IPS DF 19.7 (cell line): ENCODE data around the gene KIAA0825.

Experiments
- DNase-seq: peaks from one replicate; pipeline ENCODE4 v3.0.0-alpha.2; 2013; ENCODE audit warnings: low read depth, low spot score

The KIAA0825 gene

DNA sequence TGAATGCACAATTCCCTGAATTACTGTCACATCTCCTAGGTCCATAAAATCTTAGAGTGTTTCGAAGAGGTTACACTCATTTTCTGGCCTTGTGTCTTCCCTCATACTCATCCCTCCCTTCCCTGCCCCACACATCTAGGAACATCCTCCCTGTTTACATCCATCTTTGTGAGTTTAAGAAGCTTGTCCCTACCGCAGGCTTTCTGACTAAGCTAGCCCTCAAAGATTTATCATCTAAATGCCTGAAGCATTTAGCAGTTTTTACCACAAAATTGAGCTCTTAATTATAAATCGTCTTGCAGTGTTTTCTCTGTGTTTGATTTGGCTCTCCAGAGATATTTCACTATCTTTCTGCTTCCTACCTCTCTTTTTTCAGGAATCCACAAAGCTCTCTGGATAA lies 374.8 kb downstream of the KIAA0825 start:
- DNase-seq = no peak

DNA sequence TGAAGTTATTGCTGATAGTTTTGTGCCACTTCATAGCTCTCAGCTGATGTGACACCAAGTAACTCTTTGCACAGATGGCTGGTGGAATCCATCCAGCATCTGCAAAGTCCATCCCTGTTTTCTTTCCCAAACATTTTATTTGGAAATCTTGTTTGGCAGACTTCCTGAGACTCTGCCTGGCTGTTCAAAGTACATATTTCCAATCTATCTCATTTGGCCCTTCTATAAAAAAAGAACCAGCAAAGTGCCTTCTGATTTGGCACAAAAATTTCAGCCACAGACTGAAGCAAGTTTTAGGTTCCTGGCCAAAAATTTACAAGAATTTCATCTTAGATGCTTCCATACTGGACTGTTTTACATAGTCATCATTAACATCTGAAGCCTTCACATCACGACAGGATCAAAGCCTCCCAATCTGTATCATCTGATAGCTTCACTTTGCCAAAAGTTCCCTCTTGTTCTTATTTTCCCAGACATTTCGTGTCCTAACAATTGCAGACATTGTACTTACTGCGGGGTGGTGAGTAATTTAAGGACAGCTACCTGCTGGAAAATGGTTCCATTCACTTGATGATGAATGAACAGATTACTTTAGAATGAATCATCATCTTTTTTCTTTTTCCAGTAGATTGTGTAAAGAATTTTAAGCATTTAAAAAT lies 377.3 kb downstream of the KIAA0825 start:
- DNase-seq = no peak

DNA sequence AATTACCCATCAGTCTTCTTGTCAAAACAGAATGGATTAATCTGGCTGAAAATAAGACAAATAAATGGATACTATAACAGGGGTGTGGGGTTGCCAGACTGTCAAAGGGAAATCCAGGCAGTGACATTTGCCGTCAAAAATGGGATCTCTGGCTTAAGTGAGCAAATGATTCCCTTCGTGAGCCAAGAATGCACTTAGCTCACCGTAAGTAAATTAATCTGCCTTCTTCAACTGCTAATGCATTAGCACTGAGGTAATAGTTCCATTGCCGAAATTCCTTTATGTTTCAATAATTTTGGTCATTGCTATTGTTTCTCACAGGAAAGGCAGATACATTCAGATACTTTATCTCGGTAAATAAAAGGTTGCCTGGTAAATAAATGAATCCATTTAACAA lies 377.8 kb downstream of the KIAA0825 start:
- DNase-seq = no peak

DNA sequence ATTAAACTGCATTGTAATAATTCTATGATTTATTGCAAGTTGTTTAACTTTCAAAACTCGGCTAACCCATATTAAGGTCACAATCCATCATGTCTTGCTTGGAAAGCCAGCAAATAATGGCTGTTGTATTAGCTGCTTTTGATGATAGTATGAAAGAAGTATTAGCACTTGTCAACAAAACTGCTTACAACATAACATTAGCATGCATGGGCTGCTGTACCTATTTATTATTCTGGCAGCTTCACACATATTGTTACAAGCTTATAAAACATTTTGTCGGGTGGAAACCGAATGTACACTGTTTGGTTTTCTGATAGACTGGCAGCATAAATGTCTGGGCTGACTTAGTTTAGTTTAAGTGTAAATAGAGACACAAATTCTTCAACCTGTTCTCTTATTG lies 378.3 kb downstream of the KIAA0825 start:
- DNase-seq = no peak

DNA sequence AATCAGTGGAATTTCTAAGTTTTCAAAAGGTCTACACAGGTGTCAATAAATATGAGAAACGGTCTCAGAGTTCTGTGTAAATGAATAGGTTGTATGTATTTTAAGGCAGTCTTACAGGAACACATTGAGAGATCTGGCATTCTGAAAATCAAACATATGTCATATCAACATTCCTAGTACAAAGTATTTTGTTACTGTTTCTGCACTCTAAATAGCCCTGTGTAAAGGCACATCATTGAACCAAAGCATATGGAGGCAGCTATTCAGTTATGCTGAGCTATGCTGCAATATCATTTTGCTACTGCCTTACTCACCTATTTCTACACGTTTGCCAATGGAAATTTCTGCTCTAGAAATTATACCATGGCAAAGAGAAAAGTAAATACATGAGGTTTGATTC lies 379.1 kb downstream of the KIAA0825 start:
- no peak for DNase-seq

DNA sequence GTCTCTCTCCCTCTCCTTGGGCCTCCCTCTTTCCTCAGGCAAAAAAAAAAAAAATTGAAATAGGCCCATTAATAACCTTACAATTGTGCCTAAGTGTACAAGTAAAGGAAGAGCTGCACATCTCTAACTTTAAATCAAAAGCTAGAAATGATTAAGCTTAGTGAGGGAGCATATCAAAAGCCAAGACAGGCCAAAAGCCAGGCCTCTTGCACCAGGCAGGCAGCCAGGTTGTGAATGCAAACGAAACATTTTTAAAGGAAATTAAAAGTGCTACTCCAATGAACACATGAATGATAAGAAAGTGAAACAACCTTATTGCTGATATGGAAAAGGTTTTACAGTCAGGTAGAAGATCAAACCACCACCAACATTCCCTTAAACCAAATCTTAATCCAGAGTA lies 383.4 kb downstream of the KIAA0825 start:
- no peak for DNase-seq

DNA sequence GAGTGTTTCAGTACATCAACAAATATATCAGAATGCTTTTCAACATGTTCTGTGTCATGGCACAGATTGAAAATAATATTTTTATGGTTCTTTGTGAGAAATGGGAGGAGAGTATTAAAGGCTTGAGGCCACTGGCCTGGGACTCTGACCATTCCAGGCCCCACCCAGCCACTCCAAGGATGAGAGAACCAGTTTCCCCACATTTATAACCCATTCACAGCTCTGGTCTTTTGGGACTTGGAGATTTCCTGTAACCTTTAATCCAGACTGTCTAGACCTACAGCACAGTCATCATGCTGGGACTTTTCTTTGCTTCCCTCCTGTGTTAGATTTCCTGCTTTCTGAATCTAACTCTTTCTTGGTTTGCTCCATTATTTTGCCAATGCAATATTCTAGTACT lies 389.6 kb downstream of the KIAA0825 start:
- no peak for DNase-seq

DNA sequence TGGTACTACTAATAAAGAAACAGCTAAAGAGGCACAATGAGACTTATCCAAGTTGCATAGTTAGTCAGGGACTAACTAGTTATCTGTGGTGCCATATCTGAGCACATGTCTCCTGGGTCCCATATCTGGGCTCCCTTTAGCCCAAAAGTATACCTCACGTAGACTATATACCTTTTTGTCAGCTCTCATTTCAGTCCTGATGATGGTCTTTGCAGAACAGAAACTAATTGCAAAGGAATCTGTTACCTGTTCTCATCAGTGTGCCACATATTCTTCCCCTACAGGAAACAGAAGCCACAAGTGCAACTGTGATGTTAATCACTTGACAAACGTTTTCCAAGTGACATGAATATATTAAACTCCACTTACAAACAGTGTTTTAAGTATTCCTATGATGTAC lies 395.2 kb downstream of the KIAA0825 start:
- no peak for DNase-seq

DNA sequence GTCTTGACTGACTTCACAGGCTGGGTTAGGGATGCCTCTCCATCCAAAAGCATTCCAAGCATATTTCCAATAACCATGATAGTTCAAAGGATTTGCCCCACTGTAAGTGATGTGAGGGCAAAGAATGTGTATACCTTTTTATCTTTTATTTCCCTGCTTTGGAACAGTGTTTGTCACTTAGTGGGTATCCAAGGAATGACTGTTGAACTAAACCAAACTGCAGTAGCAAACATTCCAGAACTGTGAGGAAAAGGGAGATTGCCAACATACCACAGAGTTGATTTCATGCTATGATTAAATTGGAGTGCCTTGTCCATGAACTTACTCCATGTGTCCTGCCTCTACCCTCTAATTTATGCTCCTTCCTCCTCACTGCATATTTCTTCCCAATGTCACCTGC lies 400.0 kb downstream of the KIAA0825 start:
- no peak for DNase-seq

DNA sequence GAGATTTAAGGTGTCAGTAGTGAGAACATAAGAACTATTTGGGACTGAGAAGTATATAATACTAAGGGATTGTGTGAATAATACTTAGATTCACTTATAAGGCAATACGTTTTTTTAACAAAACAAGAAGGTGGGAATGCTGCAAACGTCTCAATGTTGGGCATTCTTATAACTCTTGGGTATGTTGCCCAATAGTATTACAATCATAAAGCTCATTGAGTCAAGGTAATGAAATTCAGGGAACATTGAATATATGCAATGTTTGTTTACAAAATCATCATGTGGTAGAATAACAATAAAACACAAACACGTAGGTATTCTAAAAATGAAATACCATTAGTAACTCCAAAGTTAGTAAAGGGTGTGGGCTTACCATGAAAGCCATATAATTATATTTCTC lies 400.7 kb downstream of the KIAA0825 start:
- DNase-seq = no peak

DNA sequence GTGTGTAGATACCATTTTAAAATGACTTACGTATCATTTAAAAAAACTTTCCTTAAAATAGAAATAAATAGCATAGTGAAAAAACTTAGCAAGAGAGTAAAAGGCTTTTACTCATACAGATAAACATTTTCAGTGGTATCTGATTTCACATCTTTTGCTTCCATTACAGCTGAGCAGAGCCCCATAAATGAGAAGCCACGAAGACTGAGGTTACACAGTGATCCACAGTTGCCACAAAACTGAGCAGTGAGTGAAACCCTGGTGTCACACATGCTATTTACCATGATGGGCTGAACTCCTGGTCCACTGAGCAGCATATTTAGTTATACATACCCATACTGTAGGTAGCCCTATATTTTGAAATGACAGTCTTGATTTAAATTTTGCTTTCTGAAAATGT lies 401.2 kb downstream of the KIAA0825 start:
- no peak for DNase-seq

DNA sequence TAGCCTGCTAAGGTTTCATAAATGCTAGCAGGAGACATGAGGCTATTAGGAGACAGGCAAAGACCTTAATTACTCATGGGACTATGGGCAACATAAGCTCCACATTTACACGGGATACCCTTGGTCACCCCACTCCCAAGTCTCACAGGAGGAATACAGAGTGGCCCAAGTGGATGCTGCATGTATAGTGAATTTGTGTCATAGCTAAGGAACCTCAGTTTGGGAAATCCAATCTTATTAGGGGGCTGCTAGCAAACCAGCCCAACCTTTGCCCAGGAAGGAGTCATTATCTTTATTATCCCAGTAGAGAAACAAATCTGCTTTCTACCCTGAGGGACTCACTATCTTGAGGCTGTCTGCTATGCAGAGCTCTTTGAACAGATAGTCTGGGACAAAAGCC lies 405.9 kb downstream of the KIAA0825 start:
- DNase-seq = no peak

DNA sequence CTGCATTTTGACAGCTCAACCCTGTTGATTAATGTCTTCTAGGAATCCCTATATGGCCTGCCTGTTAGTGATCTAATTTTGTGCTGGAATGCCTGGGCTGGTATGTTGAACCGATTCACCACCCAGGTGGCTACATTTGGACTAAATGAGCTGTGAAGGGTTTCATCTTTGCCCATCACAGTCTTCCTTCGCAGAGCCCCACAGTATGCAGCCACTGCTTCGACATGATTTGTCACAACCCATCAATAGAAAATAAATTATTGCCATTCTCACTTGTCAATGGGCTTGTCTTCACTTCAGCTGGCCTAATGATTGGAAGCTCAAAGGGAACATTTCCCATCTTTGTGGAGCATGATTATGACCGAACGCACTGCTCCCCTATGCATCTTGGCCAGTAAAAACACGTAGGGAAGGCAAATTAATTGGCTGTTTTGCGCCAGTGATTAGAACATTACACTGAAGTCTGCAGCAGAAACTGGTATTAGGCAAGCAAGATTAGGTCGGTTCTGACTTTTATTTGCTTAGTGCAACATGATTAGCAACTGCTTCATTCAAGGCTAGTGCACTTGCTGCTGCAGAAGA lies 408.5 kb downstream of the KIAA0825 start:
- DNase-seq = no peak

DNA sequence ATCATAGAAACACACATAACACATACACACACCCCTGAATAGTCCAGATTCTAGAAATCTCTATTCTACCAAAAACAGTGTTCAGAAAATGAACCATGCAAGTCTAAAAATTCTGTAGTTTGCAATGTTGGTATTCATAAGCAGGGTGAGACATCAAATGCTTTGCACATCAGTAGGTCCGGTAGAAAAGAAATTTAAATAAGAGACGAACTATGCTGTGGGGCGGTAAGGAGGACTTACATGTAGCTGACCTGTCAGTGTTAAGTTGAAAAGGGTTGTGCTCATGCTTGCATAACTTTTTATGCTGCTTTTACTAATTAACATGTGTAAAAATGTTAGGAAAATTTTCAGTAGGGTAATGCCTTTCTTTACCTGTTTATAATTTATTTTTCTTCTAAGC lies 409.1 kb downstream of the KIAA0825 start:
- no peak for DNase-seq

DNA sequence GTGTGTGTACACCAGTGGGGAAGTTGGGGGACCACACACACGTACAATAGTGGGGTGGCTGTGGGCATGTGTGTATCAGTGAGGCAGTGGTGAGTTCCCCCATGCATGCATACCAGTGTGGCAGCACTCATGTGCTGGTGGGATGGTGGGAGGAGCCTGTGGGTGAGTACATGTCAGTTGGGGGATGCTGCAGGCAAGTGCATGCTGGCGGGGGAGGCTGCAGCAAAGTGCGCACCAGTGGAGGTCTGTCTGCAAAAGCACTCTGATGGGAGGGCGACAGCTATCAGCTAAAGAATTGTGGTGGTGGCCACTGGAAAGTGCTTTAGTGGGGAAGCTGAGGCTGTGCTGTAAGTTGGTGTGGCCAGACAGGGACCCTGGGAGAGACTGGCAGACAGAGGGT lies 418.8 kb downstream of the KIAA0825 start:
- DNase-seq = no peak

DNA sequence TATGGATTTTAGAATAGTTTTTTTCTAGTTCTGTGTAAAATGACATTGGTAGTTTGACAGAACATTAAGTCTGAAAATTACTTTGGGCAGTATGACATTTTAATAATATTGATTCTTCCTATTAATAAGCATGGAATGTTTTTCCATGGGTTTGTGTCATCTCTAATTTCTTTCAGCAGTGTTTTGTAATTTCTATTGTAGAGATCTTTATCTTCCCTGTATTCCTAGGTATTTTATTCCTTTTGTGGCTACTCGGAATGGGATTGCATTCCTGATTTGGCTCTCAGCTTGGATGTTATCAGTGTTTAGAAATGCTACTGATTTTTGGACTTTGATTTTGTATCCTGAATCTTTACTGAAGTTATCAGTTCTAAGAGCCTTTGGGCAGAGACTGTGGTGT lies 420.4 kb downstream of the KIAA0825 start:
- DNase-seq = no peak

DNA sequence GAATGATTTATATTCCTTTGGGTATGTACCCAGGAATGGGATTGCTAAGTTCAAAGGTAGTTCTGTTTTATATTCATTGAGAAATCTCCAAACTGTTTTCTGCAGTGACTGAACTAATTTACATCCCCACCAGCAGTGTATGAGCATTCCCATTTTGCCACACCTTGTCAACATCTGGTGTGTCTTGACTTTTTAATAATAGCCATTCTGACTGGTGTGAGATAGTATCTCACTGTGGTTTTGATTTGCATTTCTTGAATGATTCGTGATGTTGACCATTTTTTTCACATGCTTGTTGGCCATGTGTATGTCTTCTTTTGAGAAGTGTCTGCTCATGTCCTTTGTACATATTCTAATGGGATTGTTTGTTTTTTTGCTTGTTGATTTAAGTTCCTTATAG lies 421.5 kb downstream of the KIAA0825 start:
- DNase-seq = no peak

DNA sequence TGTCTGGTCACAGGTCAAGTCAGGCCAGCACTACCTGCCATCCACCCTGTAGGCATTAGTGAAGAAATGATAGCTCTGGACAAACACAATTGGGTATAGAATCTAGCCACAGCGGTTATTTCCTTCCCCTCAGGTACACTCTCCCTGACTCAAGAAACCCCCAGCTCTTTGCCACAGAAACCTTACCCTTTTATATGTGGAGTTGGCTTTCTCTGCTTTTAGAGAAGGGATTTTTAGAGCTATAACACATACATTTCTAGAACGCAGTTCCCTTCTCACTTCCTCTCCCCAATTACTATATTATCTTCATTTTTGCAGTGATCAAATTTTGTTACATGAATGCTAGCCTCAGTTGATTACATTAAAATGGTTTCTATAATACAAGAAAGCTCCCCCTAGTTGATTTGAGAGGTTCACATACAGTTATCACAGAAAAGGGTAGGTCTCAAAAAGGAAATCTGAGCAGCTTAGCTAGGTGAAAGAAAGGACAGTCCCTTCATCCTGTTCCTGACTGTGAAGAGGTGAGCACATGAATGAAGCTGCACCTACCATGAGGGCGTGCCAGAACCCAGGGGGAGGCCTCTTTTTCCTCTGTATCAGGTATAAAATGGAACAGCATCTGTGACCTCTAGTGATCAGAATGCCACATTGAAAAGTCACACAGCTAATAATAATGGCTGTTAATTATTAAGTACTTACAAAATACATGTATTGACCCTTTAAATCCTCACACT lies 425.6 kb downstream of the KIAA0825 start:
- DNase-seq = no peak

DNA sequence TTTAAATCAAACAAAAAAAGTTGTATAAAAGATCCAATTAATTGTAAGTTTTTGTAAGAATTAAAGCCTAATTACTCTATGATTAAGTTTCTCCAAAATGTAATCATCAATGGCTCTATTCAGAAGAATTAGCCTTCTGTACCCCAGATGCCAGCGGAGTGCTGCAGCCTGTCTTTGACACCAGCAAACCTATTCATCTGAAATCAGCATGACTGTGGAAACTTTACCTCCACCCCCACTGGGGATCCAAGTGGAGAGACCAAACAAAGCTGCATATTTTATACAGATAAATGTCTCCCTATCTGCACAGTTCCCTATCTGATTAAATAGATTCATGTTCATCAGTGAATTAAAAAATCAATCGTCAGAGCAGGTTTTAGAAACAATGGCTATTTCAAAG lies 426.8 kb downstream of the KIAA0825 start:
- no peak for DNase-seq

DNA sequence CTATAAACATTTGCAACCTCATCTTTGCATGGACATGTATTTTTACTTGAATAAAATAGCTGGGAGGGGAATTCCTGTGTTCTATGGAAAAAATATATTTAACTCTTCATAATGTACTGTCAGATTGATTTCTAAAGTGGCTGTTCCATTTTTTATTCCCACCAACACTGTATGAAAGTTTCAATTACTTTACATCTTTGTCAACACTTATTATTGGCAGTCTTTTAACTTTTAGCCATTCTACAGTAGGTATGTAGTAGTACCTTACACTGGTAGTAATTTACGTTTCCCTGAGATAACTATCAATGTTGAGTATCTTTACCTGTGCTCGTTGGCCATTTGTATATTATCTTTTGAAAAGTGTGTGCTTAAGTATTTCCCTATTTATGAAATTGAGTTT lies 429.7 kb downstream of the KIAA0825 start:
- no peak for DNase-seq

DNA sequence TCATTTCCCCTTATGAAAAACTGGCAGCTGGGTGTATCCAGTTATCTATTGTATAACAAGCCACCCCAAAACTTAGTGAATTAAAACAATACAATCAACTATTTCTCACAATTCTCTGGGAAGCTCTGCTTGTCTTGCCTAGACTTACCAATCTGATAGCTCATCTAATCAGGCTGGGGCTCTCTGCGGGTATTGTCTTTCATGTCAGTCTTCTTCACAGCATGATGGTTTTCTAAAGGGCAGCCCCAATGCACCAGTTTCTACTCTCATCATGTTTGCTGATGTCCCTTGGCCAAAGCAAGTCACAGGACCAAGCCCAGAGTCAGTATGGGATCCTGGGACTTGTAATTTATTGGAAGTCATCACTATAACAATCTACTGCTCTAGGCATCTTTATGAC lies 433.5 kb downstream of the KIAA0825 start:
- DNase-seq = no peak

DNA sequence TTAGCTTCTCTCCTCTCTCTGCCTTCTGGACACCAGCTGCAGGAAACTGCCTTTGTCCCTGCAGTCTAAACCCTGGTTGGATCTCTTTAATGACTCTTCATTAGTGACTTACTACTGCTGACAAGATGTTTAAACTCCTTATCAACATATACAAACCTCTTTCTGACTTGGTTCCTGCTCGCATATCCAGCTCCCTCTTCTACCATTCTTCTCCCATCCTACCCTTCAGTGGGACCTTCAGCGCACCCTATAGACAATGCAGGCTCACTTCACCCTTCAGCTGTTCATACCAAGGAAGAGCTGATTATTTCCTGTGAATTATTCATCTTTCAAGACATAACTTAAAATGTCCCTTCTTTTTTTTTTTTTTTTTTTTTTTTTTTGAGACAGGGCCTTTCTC lies 436.5 kb downstream of the KIAA0825 start:
- peak; percentile 28 for DNase-seq

DNA sequence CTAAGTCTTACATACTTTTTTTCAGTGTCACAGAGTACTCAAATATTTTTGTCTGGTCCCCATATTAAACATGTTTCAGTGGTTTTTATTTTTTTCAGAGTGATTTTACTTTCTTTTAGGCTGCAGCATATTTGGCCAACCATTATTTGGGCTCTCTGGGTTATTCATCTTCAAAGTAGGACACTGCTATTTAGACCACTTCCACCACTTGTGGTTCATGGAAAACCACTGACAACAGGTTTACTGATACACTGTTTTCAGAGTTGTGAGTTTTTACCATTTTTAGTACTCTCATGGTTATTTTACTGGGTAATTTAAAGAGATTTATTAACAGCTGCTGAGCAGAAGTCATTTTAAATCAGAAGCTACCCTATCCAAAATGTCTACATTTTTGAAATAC lies 437.6 kb downstream of the KIAA0825 start:
- DNase-seq = no peak
